H1 (cell line): ENCODE measurements around the gene GOSR1.
"Not testable (repeated sequence)": the region's sequence is repeated elsewhere in the genome, so short reads cannot be mapped to it uniquely, and the experiment has no call there.

Source experiments
- CTCF ChIP-seq, 3 experiments: IDR thresholded peaks; 1 replicate in 2 of 3; 2 replicates in 1 of 3; pipeline versions ENCODE4 v1.5.1 to v1.6.1; 2011; ENCODE audit warnings: low read length in 3 of 3, mild to moderate bottlenecking in 3 of 3, inconsistent platforms in 2 of 3, low read depth in 1 of 3, moderate library complexity in 1 of 3; ENCODE audit not compliant: insufficient read depth in 1 of 3; ENCODE audit errors: control extremely low read depth in 1 of 3
- JUND ChIP-seq: IDR thresholded peaks from 2 replicates; pipeline ENCODE4 v1.6.1; 2011; ENCODE audit warnings: mild to moderate bottlenecking, improper control_type of control experiment, low read length

- not testable (repeated sequence) for TF ChIP-seq CTCF (IDR thresholded peaks at IDR 0.05; ENCODE audit: control extremely low read depth in 1 of 3, insufficient read depth in 1 of 3, low read depth in 1 of 3, low read length in 3 of 3); JUND
Observed at GRCh38 chr17:30458797-30459413, 18.3 kb upstream of the GOSR1 start.
